OCI-LY3 (cell line): ENCODE data around the gene C1RL.
A peak's percentile ranks its signal among the peaks of the same experiment; 100 is the strongest.

Experiments used
- H2AFZ ChIP-seq: fragments of 200-600, 300-600 bp; shearing (Covaris generic); 2 replicates; pipeline ENCODE4 v1.6.0; 2014; ENCODE audit warnings: antibody characterized with exemption, low read depth, low read length
- H3K27ac ChIP-seq: fragments of 200-600, 300-600 bp; sonication (generic); 2 replicates; pipeline ENCODE4 v1.5.1; 2014; ENCODE audit warnings: mild to moderate bottlenecking, low read length, moderate library complexity, mixed read lengths
- H3K27me3 ChIP-seq: fragments of 200-600, 300-600 bp; sonication (generic); 2 replicates; pipeline ENCODE4 v1.6.1; 2014; ENCODE audit warnings: low read depth, low read length, mixed read lengths
- H3K36me3 ChIP-seq: fragments of 200-600, 300-600 bp; sonication (generic); replicated peaks from 2 replicates; pipeline ENCODE3; 2014; ENCODE audit warnings: low read depth, low read length, mixed read lengths
- H3K4me1 ChIP-seq: fragments of 300-600, 200-600 bp; sonication (generic); 2 replicates; pipeline ENCODE4 v1.6.1; 2014; ENCODE audit warnings: low read length, mixed read lengths
- H3K4me2 ChIP-seq: fragments of 200-600, 300-600 bp; sonication (generic); 2 replicates; pipeline ENCODE4 v1.6.1; 2014; ENCODE audit warnings: low read length, mixed read lengths
- H3K4me3 ChIP-seq: fragments of 300-600, 200-600 bp; sonication (generic); 2 replicates; pipeline ENCODE4 v1.5.1; 2014; ENCODE audit warnings: antibody characterized with exemption, mild to moderate bottlenecking, low read length, moderate library complexity
- H3K79me2 ChIP-seq: fragments of 300-600, 200-600 bp; shearing (Covaris generic); 2 replicates; pipeline ENCODE4 v1.6.1; 2014; ENCODE audit warnings: mild to moderate bottlenecking, low read length, mixed read lengths
- H3K9ac ChIP-seq: fragments of 300-600, 200-600 bp; shearing (Covaris generic); 2 replicates; pipeline ENCODE4 v1.6.0; 2014; ENCODE audit warnings: mild to moderate bottlenecking, low read length, moderate library complexity
- H3K9me3 ChIP-seq: fragments of 200-600, 300-600 bp; shearing (Covaris generic); 2 replicates; pipeline ENCODE4 v1.6.1; 2014; ENCODE audit warnings: low read length, mixed read lengths; ENCODE audit not compliant: insufficient read depth
- H4K20me1 ChIP-seq: fragments of 200-600, 300-600 bp; sonication (generic); 2 replicates; pipeline ENCODE4 v1.6.1; 2016; ENCODE audit warnings: low read length, mixed read lengths; ENCODE audit not compliant: insufficient read depth
- CTCF ChIP-seq: fragments of 200-600, 300-600 bp; sonication (generic); IDR thresholded peaks from 2 replicates; pipeline ENCODE4 v1.5.1; 2014; ENCODE audit warnings: antibody characterized with exemption, low read length, low read depth
- EZH2phosphoT487 ChIP-seq: fragments of 200-600 bp; shearing (Covaris generic); IDR thresholded peaks from 2 replicates; pipeline ENCODE4 v1.6.1; 2018; ENCODE audit warnings: antibody characterized with exemption, mixed run types, low read depth

C1RL gene

GRCh38 chr12:7142809-7143465 lies 33.9 kb upstream of the C1RL start:
- no peaks in the 10 kb centered on the region for H3K36me3 ChIP-seq
- no peaks in the 10 kb centered on the region for H3K27me3 ChIP-seq
- H3K79me2 ChIP-seq, result no peaks in the 10 kb centered on the region
- H4K20me1 ChIP-seq, result no peaks in the 10 kb centered on the region
- H3K27ac ChIP-seq, result no peak overlapping the region
- H3K4me2 ChIP-seq, result no peak overlapping the region
- H3K9me3 ChIP-seq, result no peaks in the 10 kb centered on the region
- no peak overlapping the region for H2AFZ ChIP-seq
- no peak overlapping the region for H3K4me3 ChIP-seq
- TF ChIP-seq CTCF (no peak), EZH2phosphoT487 (no peak)
- no peak overlapping the region for H3K9ac ChIP-seq
- no peaks in the 10 kb centered on the region for H3K4me1 ChIP-seq

- no peak overlapping the region for H2AFZ ChIP-seq
- H3K4me3 ChIP-seq, result no peak overlapping the region
- no peak overlapping the region for H3K9ac ChIP-seq
- H3K79me2 ChIP-seq, result no peaks in the 10 kb centered on the region
- H3K4me1 ChIP-seq, result no peaks in the 10 kb centered on the region
- TF ChIP-seq EZH2phosphoT487 (no peak), CTCF (peak; percentile 75)
- no peak overlapping the region for H3K27ac ChIP-seq
- H3K9me3 ChIP-seq, result no peaks in the 10 kb centered on the region
- H3K27me3 ChIP-seq, result no peaks in the 10 kb centered on the region
- H4K20me1 ChIP-seq, result no peaks in the 10 kb centered on the region
- H3K4me2 ChIP-seq, result no peak overlapping the region
- H3K36me3 ChIP-seq, result no peaks in the 10 kb centered on the region
Observed at GRCh38 chr12:7142056-7142644, 33.1 kb upstream of the C1RL start.

- H3K79me2 ChIP-seq, result no peaks in the 10 kb centered on the region
- H3K9ac ChIP-seq, result no peak overlapping the region
- no peaks in the 10 kb centered on the region for H3K9me3 ChIP-seq
- no peaks in the 10 kb centered on the region for H3K36me3 ChIP-seq
- H4K20me1 ChIP-seq, result no peaks in the 10 kb centered on the region
- no peak overlapping the region for H3K4me2 ChIP-seq
- no peak overlapping the region for H2AFZ ChIP-seq
- no peaks in the 10 kb centered on the region for H3K4me1 ChIP-seq
- no peak overlapping the region for H3K4me3 ChIP-seq
- no peaks in the 10 kb centered on the region for H3K27me3 ChIP-seq
- H3K27ac ChIP-seq, result no peak overlapping the region
- TF ChIP-seq EZH2phosphoT487, result no peak
- TF ChIP-seq CTCF, result no peak
Observed at GRCh38 chr12:7141351-7142005, 32.5 kb upstream of the C1RL start.

GRCh38 chr12:7139200-7139599 lies 30.2 kb upstream of the C1RL start:
- no peak overlapping the region for H3K4me2 ChIP-seq
- no peak overlapping the region for H3K27ac ChIP-seq
- no peak overlapping the region for H2AFZ ChIP-seq
- TF ChIP-seq CTCF (no peak), EZH2phosphoT487 (no peak)
- H4K20me1 ChIP-seq, result no peaks in the 10 kb centered on the region
- H3K4me3 ChIP-seq, result no peak overlapping the region
- no peaks in the 10 kb centered on the region for H3K36me3 ChIP-seq
- H3K79me2 ChIP-seq, result no peaks in the 10 kb centered on the region
- no peaks in the 10 kb centered on the region for H3K4me1 ChIP-seq
- H3K9ac ChIP-seq, result no peak overlapping the region
- no peaks in the 10 kb centered on the region for H3K9me3 ChIP-seq
- H3K27me3 ChIP-seq, result no peaks in the 10 kb centered on the region
